ENCODE measurements around the gene SPOCK2. TPM values are rescaled to one million over a fixed set of nuclear protein-coding genes. Genes with fewer than 3 reads are reported as not detected.

SPOCK2 gene
- total RNA-seq, 1 experiment from 2014 or later = 1.1 TPM

DNA sequence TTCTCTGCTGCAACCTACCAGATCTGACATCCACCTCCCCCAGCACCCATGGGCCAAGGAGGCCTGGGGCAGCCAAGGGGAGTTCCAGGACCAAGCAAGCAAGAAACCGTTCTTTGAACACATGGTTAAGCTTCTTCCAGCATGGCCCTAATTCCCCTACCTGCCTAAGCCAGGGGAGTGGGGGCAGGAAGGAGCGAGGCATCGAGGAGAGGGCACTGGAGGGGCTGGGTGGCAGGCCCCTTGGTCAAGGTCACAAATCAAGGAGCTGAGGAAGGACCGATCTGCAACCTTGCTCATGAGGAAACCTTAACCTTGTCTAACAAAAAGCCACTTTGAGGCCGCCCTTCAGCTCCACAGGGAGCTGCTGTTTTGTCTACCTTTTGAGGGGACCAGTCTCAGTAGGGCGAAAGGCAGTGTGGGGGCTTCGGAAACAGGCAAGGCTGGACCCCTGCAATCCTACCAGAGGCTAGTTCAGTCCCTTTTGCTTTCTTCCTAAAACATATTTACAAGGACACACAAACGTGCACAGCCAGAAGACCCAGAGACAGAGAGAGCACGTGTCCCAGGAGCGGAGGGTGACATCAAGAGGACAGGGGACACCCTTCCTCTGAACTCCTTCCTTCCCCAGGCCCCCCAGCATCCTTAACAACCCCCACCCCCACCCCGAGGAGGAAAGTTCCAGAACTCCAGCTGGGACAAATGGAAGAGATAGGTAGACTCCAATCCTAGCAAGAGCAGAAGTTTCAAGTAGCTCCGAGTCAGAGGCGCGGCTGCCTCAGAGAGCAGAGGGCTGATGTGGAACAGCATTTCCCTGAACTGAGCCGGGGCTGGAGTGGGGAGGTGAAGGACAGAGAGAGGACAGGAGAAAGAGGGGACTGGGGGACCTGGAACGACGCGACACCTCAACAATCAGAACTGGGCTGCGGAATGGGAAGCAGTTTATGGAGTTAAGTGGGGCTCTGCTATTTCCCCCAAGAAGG, 28.2 kb downstream of the SPOCK2 start:
- POLR2A ChIA-PET = no interaction called here
- TF ChIP-seq ATF3 (IDR thresholded peaks at IDR 0.05) (no peak), FOSL1 (IDR thresholded peaks at IDR 0.05; ENCODE audit: low read depth) (no peak), SP1 (IDR thresholded peaks at IDR 0.05; ENCODE audit: low read depth) (no peak), JUND (IDR thresholded peaks at IDR 0.05) (no peak), TCF7L2 (IDR thresholded peaks at IDR 0.05; ENCODE audit: borderline replicate concordance, extremely low read depth, insufficient read depth, insufficient read length) (no peak), POLR2A (IDR thresholded peaks at IDR 0.05; ENCODE audit: borderline replicate concordance, extremely low read depth, insufficient read depth, insufficient read length) (no peak)
- intact Hi-C loops (cut with micrococcal nuclease) = no loop called here
- Histone ChIP-seq H3K9me3 (ENCODE audit: control insufficient read depth in 1 of 2, insufficient read depth in 1 of 2, low read depth in 1 of 2, low read length in 2 of 2) (no peaks in the 10 kb centered on the region), H2AFZ (ENCODE audit: low read depth, low read length, poor library complexity, severe bottlenecking) (no peak overlapping the region), H3K9ac (ENCODE audit: low read length) (no peak overlapping the region), H3K9me2 (ENCODE audit: insufficient read depth) (no peaks in the 10 kb centered on the region), H3K4me1 (ENCODE audit: control insufficient read depth in 1 of 2, insufficient read depth in 2 of 2, low read length in 2 of 2) (peaks cover 4 to 10% of the 10 kb centered on the region in 2 experiments; a peak in 2 of 4 replicates), H3K27me3 (ENCODE audit: insufficient read depth, low read length) (no peaks in the 10 kb centered on the region), H3K79me2 (ENCODE audit: insufficient read depth, low read length) (no peaks in the 10 kb centered on the region), H3K4me3 (replicated peaks in 1 of 2; ENCODE audit: low read depth in 1 of 2, low read length in 2 of 2) (no peak overlapping the region), H3K27ac (ENCODE audit: low read depth, low read length) (no peak overlapping the region), H4K20me1 (ENCODE audit: insufficient read depth) (no peaks in the 10 kb centered on the region), H3K36me3 (ENCODE audit: control insufficient read depth in 1 of 2, insufficient read depth in 2 of 2, low read length in 2 of 2) (no peaks in the 10 kb centered on the region), H3K4me2 (ENCODE audit: low read length) (no peak overlapping the region)
- RAD21 ChIA-PET (ENCODE audit: low non-redundant PET in 1 of 2, low total read pairs in 2 of 2, uncharacterized antibody in 2 of 2, unreplicated experiment in 2 of 2) = no interaction called here
- CTCF ChIA-PET = interaction anchor here (1.4 to 3.0 kb wide), 2 partner anchors 11 to 12 kb away, joined by 5 to 16 read pairs; no protein-coding TSS in a partner anchor
- BruUV-seq (replicated peaks) = no TSS peak
- DNase-seq (ENCODE audit: low read depth, low spot score) (no peak), ATAC-seq (no peak)

- no TSS peak for BruUV-seq (replicated peaks)
- DNase-seq (ENCODE audit: low read depth, low spot score) = no peak
- H2AFZ ChIP-seq (ENCODE audit: low read depth, low read length, poor library complexity, severe bottlenecking) = no peak overlapping the region
- no peak overlapping the region for H3K9ac ChIP-seq (ENCODE audit: low read length)
- RAD21 ChIA-PET (ENCODE audit: low non-redundant PET in 1 of 2, low total read pairs in 2 of 2, uncharacterized antibody in 2 of 2, unreplicated experiment in 2 of 2) = no interaction called here
- no peak for ATAC-seq
- intact Hi-C loops (cut with micrococcal nuclease) = no loop called here
- H3K4me1 ChIP-seq (ENCODE audit: control insufficient read depth in 1 of 2, insufficient read depth in 2 of 2, low read length in 2 of 2) = peaks cover 4 to 10% of the 10 kb centered on the region in 2 experiments; a peak in 2 of 4 replicates
- H3K9me3 ChIP-seq (ENCODE audit: control insufficient read depth in 1 of 2, insufficient read depth in 1 of 2, low read depth in 1 of 2, low read length in 2 of 2) = no peaks in the 10 kb centered on the region
- H3K4me2 ChIP-seq (ENCODE audit: low read length) = no peak overlapping the region
- H3K79me2 ChIP-seq (ENCODE audit: insufficient read depth, low read length) = no peaks in the 10 kb centered on the region
- no peak overlapping the region for H3K27ac ChIP-seq (ENCODE audit: low read depth, low read length)
- no peaks in the 10 kb centered on the region for H3K27me3 ChIP-seq (ENCODE audit: insufficient read depth, low read length)
- H3K9me2 ChIP-seq (ENCODE audit: insufficient read depth) = no peaks in the 10 kb centered on the region
- POLR2A ChIA-PET = no interaction called here
- H4K20me1 ChIP-seq (ENCODE audit: insufficient read depth) = no peaks in the 10 kb centered on the region
- CTCF ChIA-PET = interaction anchor here (1.4 to 2.1 kb wide), 2 partner anchors 10 to 11 kb away, joined by 5 to 11 read pairs; no protein-coding TSS in a partner anchor
- no peak overlapping the region for H3K4me3 ChIP-seq (replicated peaks in 1 of 2; ENCODE audit: low read depth in 1 of 2, low read length in 2 of 2)
- H3K36me3 ChIP-seq (ENCODE audit: control insufficient read depth in 1 of 2, insufficient read depth in 2 of 2, low read length in 2 of 2) = no peaks in the 10 kb centered on the region
- TF ChIP-seq EGR1 (IDR thresholded peaks at IDR 0.05; ENCODE audit: low read depth) (no peak), SRF (IDR thresholded peaks at IDR 0.05; ENCODE audit: low read depth) (no peak), YY1 (IDR thresholded peaks at IDR 0.05; ENCODE audit: extremely low read depth, insufficient replicate concordance, low read depth, low read length) (no peak), CTCF (IDR thresholded peaks at IDR 0.05 in 2 of 3, conservative IDR thresholded peaks at IDR 0.05 in 1 of 3; ENCODE audit: borderline replicate concordance in 1 of 3, insufficient read depth in 1 of 3, low read depth in 2 of 3, low read length in 2 of 3) (no peak), FOSL1 (IDR thresholded peaks at IDR 0.05; ENCODE audit: low read depth) (no peak), ZNF274 (IDR thresholded peaks at IDR 0.05; ENCODE audit: low read depth, low read length) (no peak), ATF3 (IDR thresholded peaks at IDR 0.05) (no peak), ELF1 (IDR thresholded peaks at IDR 0.05; ENCODE audit: borderline replicate concordance, low read depth) (no peak)
These were observed 29.1 kb downstream of the SPOCK2 start for GRCh38 chr10:72058989-72059842.
